Measurements from ENCODE around the gene ROM1.
"Not testable (repeated sequence)": the region's sequence is repeated elsewhere in the genome, so short reads cannot be mapped to it uniquely, and the experiment has no call there.

ROM1 gene, protein sequence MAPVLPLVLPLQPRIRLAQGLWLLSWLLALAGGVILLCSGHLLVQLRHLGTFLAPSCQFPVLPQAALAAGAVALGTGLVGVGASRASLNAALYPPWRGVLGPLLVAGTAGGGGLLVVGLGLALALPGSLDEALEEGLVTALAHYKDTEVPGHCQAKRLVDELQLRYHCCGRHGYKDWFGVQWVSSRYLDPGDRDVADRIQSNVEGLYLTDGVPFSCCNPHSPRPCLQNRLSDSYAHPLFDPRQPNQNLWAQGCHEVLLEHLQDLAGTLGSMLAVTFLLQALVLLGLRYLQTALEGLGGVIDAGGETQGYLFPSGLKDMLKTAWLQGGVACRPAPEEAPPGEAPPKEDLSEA

GRCh38 chr11:62612366-62613290 lies at the start of gene ROM1, which contains the start of gene EML3:
Gene ROM1 (plus strand): TSS chr11:62613257. CDS start chr11:62613282, 25 bp downstream.
Gene EML3 (minus strand): TSS chr11:62612775. CDS start chr11:62612457, 318 bp downstream.
- peak; percentile 91 for DNase-seq (ENCODE audit: low spot score)

GRCh38 chr11:62565100-62565802 lies 47.8 kb upstream of the ROM1 start:
- DNase-seq (ENCODE audit: low spot score): no peak

- DNase-seq (ENCODE audit: low spot score): no peak
These were observed 46.8 kb upstream of the ROM1 start for GRCh38 chr11:62566247-62566646.

GRCh38 chr11:62567018-62567633 lies 45.9 kb upstream of the ROM1 start:
- no peak for DNase-seq (ENCODE audit: low spot score)

- DNase-seq (ENCODE audit: low spot score): no peak
These were observed 43.4 kb upstream of the ROM1 start for GRCh38 chr11:62569611-62570010.

GRCh38 chr11:62570903-62571302 lies 42.2 kb upstream of the ROM1 start:
- DNase-seq (ENCODE audit: low spot score): not testable (repeated sequence)

DNA sequence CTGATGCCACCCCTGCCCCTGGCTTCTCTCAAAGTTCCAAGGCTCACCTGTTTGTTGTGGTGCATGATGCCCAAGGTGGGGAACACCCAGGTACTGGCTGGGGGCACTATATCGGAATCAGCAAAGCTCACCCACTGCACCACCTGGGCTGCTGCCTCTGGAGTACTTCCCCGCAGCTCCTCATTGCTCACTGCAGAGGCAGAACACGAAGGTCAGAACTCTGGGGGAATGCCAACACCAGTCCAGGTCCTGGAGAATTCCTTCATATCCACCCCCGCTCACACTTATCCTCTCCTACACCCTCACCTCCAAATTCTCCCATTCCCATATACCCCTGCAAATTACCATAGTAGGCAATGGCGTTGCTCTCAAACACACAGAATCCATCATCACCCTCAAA lies 41.6 kb upstream of the ROM1 start:
- not testable (repeated sequence) for DNase-seq (ENCODE audit: low spot score)

DNA sequence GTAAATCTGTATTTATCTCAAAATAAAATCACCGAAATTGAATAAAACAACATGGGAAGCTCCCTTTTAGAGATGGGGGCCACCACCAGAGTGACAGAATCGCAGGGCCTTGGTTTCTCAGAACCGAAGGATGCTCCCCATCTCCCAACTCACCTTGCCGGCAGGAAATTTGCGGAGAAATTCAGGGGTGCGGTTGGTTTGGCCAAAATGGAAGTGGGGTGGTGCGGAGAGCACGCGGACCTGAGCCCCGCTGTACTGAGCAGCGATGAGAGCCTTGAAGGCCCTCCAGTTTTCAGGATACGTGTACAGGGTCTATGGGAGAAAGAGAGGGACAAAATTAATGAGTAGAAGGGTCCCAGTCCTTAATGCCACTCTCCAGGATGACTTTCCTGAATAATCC lies 40.6 kb upstream of the ROM1 start:
- no peak for DNase-seq (ENCODE audit: low spot score)

DNA sequence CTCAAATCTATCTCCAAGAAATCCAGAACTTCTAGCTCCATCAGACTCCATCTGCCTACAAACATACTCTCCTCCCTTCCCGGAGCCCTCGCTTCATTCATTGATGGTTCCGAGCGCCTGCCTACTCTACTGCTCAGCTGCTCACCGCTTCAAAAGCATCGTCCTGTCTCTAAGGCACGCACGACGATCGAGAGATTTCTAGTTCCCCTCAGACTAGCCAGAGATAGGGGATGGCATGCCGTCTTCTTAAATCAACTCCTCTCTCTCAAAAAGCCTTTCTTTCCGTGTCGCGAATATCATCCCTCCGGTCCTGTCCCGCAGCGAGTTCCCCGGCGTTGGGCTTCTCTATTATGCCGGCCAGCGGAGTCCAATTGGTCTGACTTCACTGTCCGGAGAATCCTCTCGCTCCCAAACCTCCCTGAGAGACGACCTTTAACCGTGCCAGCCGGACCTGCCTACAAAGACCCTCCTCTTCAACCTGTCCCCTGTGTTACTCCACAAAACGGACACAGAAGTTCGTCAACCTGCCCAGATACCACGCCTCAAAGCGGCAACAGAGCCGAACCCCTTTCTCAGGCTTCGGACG lies 40.0 kb upstream of the ROM1 start:
- DNase-seq (ENCODE audit: low spot score): peak; percentile 35

DNA sequence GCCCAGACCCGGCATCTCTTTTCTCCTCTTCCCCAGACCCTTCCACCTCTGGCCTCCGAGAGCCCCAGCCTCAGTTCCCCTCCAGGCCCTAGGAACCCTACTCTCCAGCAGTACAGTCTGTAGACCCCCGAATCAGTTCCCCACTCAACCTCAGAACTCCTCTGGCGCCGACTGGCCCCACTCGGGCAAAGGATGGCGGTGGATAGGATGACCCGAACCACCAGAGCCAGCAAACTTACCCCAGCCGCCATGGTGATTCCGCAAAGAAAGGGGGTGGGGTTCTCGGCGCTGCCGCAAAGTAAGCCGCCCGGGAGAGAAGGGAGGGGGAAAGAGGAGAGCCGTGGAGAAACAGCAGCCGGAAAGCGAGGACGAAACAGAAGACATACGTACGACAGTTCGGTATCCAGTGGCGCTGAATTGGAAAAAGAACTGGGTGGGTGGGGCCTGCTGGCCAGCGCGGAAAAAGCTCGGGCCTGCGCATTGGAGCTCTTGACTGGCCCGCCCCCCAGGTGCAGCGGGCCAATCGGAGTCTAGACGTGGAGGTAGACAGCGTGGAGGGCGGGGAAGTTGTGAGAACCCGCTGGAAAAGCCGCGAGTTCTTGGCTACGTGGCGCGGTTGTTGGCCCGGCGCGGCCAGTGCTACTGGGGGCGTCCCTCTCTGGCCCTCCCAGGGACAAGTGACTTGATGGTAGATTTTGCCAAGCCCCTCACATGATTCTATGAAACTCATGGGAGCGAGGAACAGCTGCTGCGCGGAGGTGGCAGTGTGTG lies 39.3 kb upstream of the ROM1 start, which contains the start of gene EEF1G:
Gene EEF1G, minus strand, starts transcription at position 300 of the 771 bp plus-strand sequence. Its CDS starts 49 bp downstream, at position 251.
- peak; percentile 99 for DNase-seq (ENCODE audit: low spot score)

DNA sequence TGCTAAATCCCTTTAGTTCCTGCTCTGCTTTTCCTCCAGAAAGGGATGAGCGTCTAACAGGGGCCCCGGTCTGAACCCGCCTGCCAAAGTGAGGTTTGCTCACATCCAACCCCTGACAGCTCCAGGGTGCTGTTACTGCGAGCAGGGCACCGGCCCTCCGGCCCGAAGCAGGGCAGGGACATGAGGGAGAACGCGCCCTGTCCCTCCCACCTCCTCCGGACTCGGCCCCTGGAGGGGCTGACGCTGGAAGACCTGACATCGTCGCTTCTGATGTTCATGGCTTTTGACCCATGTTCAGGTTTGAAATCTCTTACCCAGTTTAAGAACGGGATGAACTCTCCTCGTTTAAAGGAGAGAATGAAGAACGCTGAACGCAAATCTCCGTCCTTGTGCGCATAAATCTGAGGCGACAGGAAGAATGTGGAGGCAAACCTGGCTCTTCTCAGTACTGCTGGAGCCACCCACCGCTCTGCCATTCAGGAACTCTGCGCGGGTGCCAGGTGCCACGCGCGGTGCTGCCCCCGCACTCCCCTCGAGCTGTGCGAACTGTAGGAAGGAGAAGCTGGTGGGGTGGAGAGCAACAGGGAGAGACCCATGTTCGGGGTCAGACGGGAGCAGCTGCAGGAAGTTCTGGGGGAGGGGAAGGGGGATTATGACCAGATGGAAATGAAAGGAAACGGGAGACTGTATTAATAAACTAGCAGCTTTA lies 38.5 kb upstream of the ROM1 start:
- DNase-seq (ENCODE audit: low spot score): peak; percentile 50

DNA sequence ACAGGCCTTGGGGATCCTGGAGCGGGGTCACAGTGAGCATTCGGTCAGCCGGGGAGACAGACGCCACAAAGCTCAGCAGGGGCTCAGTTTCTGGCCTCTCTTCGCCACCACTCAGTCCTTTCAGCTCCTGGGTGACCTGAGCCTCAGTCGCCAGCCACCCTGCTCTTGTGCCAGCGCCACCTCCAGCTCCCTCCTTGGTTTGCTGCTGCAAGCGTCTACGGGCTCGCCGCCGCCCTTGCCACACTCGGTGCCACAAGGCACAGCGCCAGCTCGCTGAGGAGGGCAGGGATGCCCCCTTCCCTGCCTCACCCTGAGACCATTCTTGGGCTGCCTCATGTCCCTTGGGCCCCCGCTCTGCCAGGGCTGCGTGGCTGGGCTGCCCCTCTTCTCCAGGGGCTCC lies 37.9 kb upstream of the ROM1 start:
- peak; percentile 26 for DNase-seq (ENCODE audit: low spot score)

DNA sequence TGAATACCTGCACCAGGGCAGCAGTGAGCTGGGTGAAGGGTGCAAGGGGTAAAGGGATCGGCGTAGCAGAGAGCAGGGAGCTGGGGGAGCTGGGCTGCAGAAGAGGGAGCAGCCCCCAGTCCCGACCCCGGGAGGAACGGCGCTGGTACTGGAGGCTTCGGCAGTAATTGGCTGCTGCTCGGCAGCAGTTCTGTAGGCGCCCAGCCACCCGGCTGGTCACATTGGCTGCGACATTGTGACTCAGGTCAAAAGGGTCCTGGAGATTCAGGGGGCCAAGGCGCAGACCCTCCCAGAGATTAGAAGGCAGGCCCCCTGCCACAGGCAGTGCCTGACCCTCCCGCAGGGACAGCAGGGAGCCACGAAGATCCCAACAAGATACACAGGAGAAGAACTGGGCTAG lies 37.2 kb upstream of the ROM1 start:
- DNase-seq (ENCODE audit: low spot score): no peak

GRCh38 chr11:62577046-62577714 lies 35.9 kb upstream of the ROM1 start:
- DNase-seq (ENCODE audit: low spot score): no peak

- DNase-seq (ENCODE audit: low spot score): no peak
These were observed 34.5 kb upstream of the ROM1 start for GRCh38 chr11:62578541-62578940.

GRCh38 chr11:62579252-62579651 lies 33.8 kb upstream of the ROM1 start:
- no peak for DNase-seq (ENCODE audit: low spot score)

GRCh38 chr11:62580959-62581715 lies 31.9 kb upstream of the ROM1 start:
- no peak for DNase-seq (ENCODE audit: low spot score)

DNA sequence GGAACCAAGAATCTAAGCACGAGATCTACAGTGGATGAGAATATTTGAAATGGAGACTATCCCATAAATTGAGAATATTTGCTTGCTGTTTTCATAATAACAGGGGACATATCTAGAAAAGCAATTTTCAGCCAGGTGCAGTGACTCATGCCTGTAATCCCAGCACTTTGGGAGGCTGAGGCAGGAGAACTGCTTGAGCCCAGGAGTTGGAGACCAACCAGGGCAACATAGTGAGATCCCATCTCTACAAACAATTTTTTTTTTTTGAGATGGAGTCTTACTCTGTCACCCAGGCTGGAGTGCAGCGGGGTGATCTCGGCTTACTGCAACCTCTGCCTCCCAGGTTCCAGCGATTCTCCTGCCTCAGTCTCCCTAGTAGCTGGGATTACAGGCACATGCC lies 31.3 kb upstream of the ROM1 start:
- not testable (repeated sequence) for DNase-seq (ENCODE audit: low spot score)

DNA sequence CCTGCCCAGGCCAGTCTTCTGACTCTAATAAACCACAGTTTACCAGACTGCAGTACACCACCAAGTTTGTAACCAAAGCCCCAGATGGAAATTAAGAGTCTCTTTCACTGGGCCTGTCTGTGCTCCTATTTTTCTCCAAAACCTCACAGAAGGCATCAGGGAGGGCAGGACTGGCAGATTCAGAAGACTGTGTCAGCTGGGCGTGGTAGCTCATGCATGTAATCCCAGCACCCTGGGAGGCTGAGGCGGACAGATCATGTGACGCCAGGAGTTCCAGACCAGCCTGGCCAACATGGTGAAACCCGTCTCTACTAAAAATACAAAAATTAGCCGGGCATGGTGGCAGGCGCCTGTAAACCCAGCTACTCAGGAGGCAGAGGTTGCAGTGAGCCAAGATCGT lies 27.7 kb upstream of the ROM1 start:
- DNase-seq (ENCODE audit: low spot score): not testable (repeated sequence)

All from hepatic stellate cell (primary cell).